ENCODE data around the gene TBXAS1. TPM values are rescaled to one million over a fixed set of nuclear protein-coding genes. Genes with fewer than 3 reads are reported as not detected.

The TBXAS1 gene
- polyA plus RNA-seq, 2 of the 4 experiments (the other 2 are of a cell fraction): 8.8 to 11.6 TPM

GRCh38 chr7:140059273-140060242 is 230.5 kb downstream of the TBXAS1 start:
- Histone ChIP-seq H3K27ac (peak overlapping the region in 1 of 2 experiments; percentile 58; a peak in 4 of 6 replicates), H3K4me3 (no peak overlapping the region), H3K9me3 (no peaks in the 10 kb centered on the region), H3K4me2 (peak overlapping the region; percentile 54), H3K4me1 (peaks cover 28% of the 10 kb centered on the region)
- 68% methylated on average over 12 of the region's 12 CpGs for WGBS (ENCODE audit: missing lambda C conversion rate)
- peak; percentile 55 to 73; a peak in 5 of 6 replicates for ATAC-seq
- CTCF ChIA-PET: interaction anchor here (0.8 kb wide), 1 partner anchor 414 kb away, joined by 3 read pairs; no protein-coding TSS in a partner anchor
- DNase-seq (ENCODE audit: low read depth in 1 of 2, low spot score in 1 of 2): peak; percentile 60 to 81
- POLR2A ChIA-PET: interaction anchor here (0.6 kb wide), 1 partner anchor 256 kb away, joined by 3 read pairs; no protein-coding TSS in a partner anchor
- TF ChIP-seq RNF2 (IDR thresholded peaks at IDR 0.05; ENCODE audit: borderline replicate concordance, low read depth): no peak
- TF ChIP-seq USF2 (IDR thresholded peaks at IDR 0.05): no peak
- TF ChIP-seq HES2 (IDR thresholded peaks at IDR 0.05): no peak
- 0 out of 2 replicates have a peak, but pooled peaks have one; percentile 23 for TF ChIP-seq MAX (IDR thresholded peaks at IDR 0.05)
- TF ChIP-seq RFX5 (IDR thresholded peaks at IDR 0.05): no peak
- TF ChIP-seq MAFK (IDR thresholded peaks at IDR 0.05; ENCODE audit: partially characterized antibody): peak; percentile 94
- no peak for TF ChIP-seq RCOR1 (IDR thresholded peaks at IDR 0.05; ENCODE audit: low read depth, low read length)
- TF ChIP-seq REST (IDR thresholded peaks at IDR 0.05): no peak
- TF ChIP-seq FOSL2 (IDR thresholded peaks at IDR 0.05): no peak
- TF ChIP-seq FOSL2 (CRISPR knock-in tag; IDR thresholded peaks at IDR 0.05): peak; percentile 29; the same call in 1 of the 2 replicates
- 0 out of 2 replicates have a peak, but pooled peaks have one; percentile 25 for TF ChIP-seq JUNB (IDR thresholded peaks at IDR 0.05)
- TF ChIP-seq TP53 (CRISPR knock-in tag; IDR thresholded peaks at IDR 0.05): no peak
- no peak for FAIRE-seq

GRCh38 chr7:140060243-140060630 is 231.2 kb downstream of the TBXAS1 start:
- 85% methylated on average over 3 of the region's 3 CpGs for WGBS (ENCODE audit: missing lambda C conversion rate)
- H3K4me1 ChIP-seq: peaks cover 28% of the 10 kb centered on the region
- no peak for TF ChIP-seq MAZ (IDR thresholded peaks at IDR 0.05; ENCODE audit: borderline replicate concordance, low read depth, low read length)
- no peak for TF ChIP-seq ATOH8 (CRISPR knock-in tag; IDR thresholded peaks at IDR 0.05; ENCODE audit: low read depth)
- TF ChIP-seq RAD21 (conservative IDR thresholded peaks at IDR 0.05 in 1 of 2, IDR thresholded peaks at IDR 0.05 in 1 of 2): no peak
- no peak for TF ChIP-seq MYC (IDR thresholded peaks at IDR 0.05; ENCODE audit: borderline replicate concordance, low read length)
- TF ChIP-seq KDM1A (IDR thresholded peaks at IDR 0.05; ENCODE audit: low read depth): no peak
- TF ChIP-seq NPAS2 (CRISPR knock-in tag; IDR thresholded peaks at IDR 0.05; ENCODE audit: borderline replicate concordance): no peak
- no peak for TF ChIP-seq E2F6 (IDR thresholded peaks at IDR 0.05; ENCODE audit: borderline replicate concordance, low read depth)
- TF ChIP-seq BHLHE40 (IDR thresholded peaks at IDR 0.05; ENCODE audit: low read depth, low read length): no peak
- TF ChIP-seq FOXS1 (CRISPR knock-in tag; IDR thresholded peaks at IDR 0.05): no peak
- TF ChIP-seq CBX2 (IDR thresholded peaks at IDR 0.05; ENCODE audit: borderline replicate concordance, low read depth): no peak
- no peak for TF ChIP-seq PBX3 (IDR thresholded peaks at IDR 0.05)
- TF ChIP-seq RCOR1 (IDR thresholded peaks at IDR 0.05; ENCODE audit: low read depth, low read length): no peak
- TF ChIP-seq HOXA7 (CRISPR knock-in tag; IDR thresholded peaks at IDR 0.05): no peak
- no peak for ATAC-seq
- DNase-seq (ENCODE audit: low read depth in 1 of 2, low spot score in 1 of 2): no peak
- H3K9me3 ChIP-seq: no peaks in the 10 kb centered on the region
- FAIRE-seq: no peak
- no peak overlapping the region for H3K4me3 ChIP-seq
- peak overlapping the region in 1 of 2 experiments; percentile 58; a peak in 3 of 6 replicates for H3K27ac ChIP-seq
- ChIA-PET POLR2A (no interaction called here), CTCF (interaction anchor here (0.8 kb wide), 1 partner anchor 415 kb away, joined by 3 read pairs; no protein-coding TSS in a partner anchor)
- H3K4me2 ChIP-seq: peak overlapping the region; percentile 54
